Activated naive CD4-positive, alpha-beta T cell treated with anti-CD3 and anti-CD28 coated beads, Interleukin-2, amount 50 U/mL, for 24 hours (primary cell): Measurements from ENCODE around the gene UBE2L6.
"Not testable (repeated sequence)": the region's sequence is repeated elsewhere in the genome, so short reads cannot be mapped to it uniquely, and the experiment has no call there.

Experiments
- H3K27ac Mint-ChIP-seq: one replicate; pipeline ENCODE4 v1.8.0; 2021; ENCODE audit warnings: mild to moderate bottlenecking, mixed read lengths
- H3K27me3 Mint-ChIP-seq: one replicate; pipeline ENCODE4 v1.8.0; 2021; ENCODE audit warnings: mixed read lengths
- H3K36me3 Mint-ChIP-seq: one replicate; pipeline ENCODE4 v1.8.0; 2021; ENCODE audit warnings: mixed read lengths
- H3K4me1 Mint-ChIP-seq: one replicate; pipeline ENCODE4 v1.8.0; 2021; ENCODE audit warnings: mixed read lengths
- H3K4me3 Mint-ChIP-seq: one replicate; pipeline ENCODE4 v1.8.0; 2021; ENCODE audit warnings: mild to moderate bottlenecking, mixed read lengths
- H3K9me3 Mint-ChIP-seq: one replicate; pipeline ENCODE4 v1.8.0; 2021; ENCODE audit warnings: mixed read lengths

Gene UBE2L6

GRCh38 chr11:57546869-57547475 lies 20.5 kb downstream of the UBE2L6 start:
- Mint-ChIP-seq H3K9me3 (no peaks in the 10 kb centered on the region), H3K27me3 (no peaks in the 10 kb centered on the region), H3K27ac (peak overlapping the region; percentile 83), H3K4me1 (peaks cover 8% of the 10 kb centered on the region), H3K36me3 (peaks cover 4% of the 10 kb centered on the region), H3K4me3 (no peak overlapping the region)

- Mint-ChIP-seq H3K9me3 (no peaks in the 10 kb centered on the region), H3K36me3 (peaks cover 4% of the 10 kb centered on the region), H3K4me1 (peaks cover 8% of the 10 kb centered on the region), H3K27ac (no peak overlapping the region), H3K27me3 (no peaks in the 10 kb centered on the region), H3K4me3 (no peak overlapping the region)
Observed at GRCh38 chr11:57546451-57546850, 21.0 kb downstream of the UBE2L6 start.

GRCh38 chr11:57545883-57546282 lies 21.6 kb downstream of the UBE2L6 start:
- H3K36me3 Mint-ChIP-seq, result peaks cover 4% of the 10 kb centered on the region
- no peaks in the 10 kb centered on the region for H3K27me3 Mint-ChIP-seq
- H3K4me1 Mint-ChIP-seq, result peaks cover 8% of the 10 kb centered on the region
- no peak overlapping the region for H3K27ac Mint-ChIP-seq
- no peaks in the 10 kb centered on the region for H3K9me3 Mint-ChIP-seq
- H3K4me3 Mint-ChIP-seq, result no peak overlapping the region

GRCh38 chr11:57544566-57544965 lies 22.9 kb downstream of the UBE2L6 start:
- Mint-ChIP-seq H3K9me3 (no peaks in the 10 kb centered on the region), H3K36me3 (peaks cover 2% of the 10 kb centered on the region), H3K27me3 (no peaks in the 10 kb centered on the region), H3K4me3 (no peak overlapping the region), H3K4me1 (peaks cover 8% of the 10 kb centered on the region), H3K27ac (no peak overlapping the region)

GRCh38 chr11:57543593-57543992 lies 23.9 kb downstream of the UBE2L6 start:
- Mint-ChIP-seq H3K9me3 (no peaks in the 10 kb centered on the region), H3K36me3 (peaks cover under 1% of the 10 kb centered on the region), H3K27me3 (no peaks in the 10 kb centered on the region), H3K27ac (no peak overlapping the region), H3K4me3 (no peak overlapping the region), H3K4me1 (peaks cover 8% of the 10 kb centered on the region)

GRCh38 chr11:57542582-57542981 lies 24.9 kb downstream of the UBE2L6 start:
- H3K27me3 Mint-ChIP-seq, result no peaks in the 10 kb centered on the region
- H3K9me3 Mint-ChIP-seq, result no peaks in the 10 kb centered on the region
- H3K4me3 Mint-ChIP-seq, result no peak overlapping the region
- H3K36me3 Mint-ChIP-seq, result no peaks in the 10 kb centered on the region
- H3K27ac Mint-ChIP-seq, result no peak overlapping the region
- H3K4me1 Mint-ChIP-seq, result peaks cover 6% of the 10 kb centered on the region

GRCh38 chr11:57541169-57541568 lies 26.3 kb downstream of the UBE2L6 start:
- Mint-ChIP-seq H3K27ac (no peak overlapping the region), H3K9me3 (no peaks in the 10 kb centered on the region), H3K36me3 (no peaks in the 10 kb centered on the region)

GRCh38 chr11:57539342-57539741 lies 28.1 kb downstream of the UBE2L6 start:
- Mint-ChIP-seq H3K4me3 (no peak overlapping the region), H3K27ac (no peak overlapping the region), H3K27me3 (no peaks in the 10 kb centered on the region), H3K36me3 (no peaks in the 10 kb centered on the region), H3K4me1 (no peaks in the 10 kb centered on the region), H3K9me3 (no peaks in the 10 kb centered on the region)

More at GRCh38 chr11:57541169-57541568, 26.3 kb downstream of the UBE2L6 start:
- H3K4me1 Mint-ChIP-seq, result no peaks in the 10 kb centered on the region
- H3K27me3 Mint-ChIP-seq, result no peaks in the 10 kb centered on the region
- H3K4me3 Mint-ChIP-seq, result no peak overlapping the region

GRCh38 chr11:57536947-57537619 lies 30.4 kb downstream of the UBE2L6 start, which contains the start of gene SMTNL1:
SMTNL1 (plus strand) TSS chr11:57537595; CDS start chr11:57542643, 5,048 bp downstream.
- Mint-ChIP-seq H3K4me1 (peaks cover under 1% of the 10 kb centered on the region), H3K9me3 (no peaks in the 10 kb centered on the region), H3K36me3 (no peaks in the 10 kb centered on the region), H3K27me3 (no peaks in the 10 kb centered on the region), H3K27ac (no peak within 1 kb of the TSS), H3K4me3 (no peak within 1 kb of the TSS)

GRCh38 chr11:57534449-57534848 lies 33.0 kb downstream of the UBE2L6 start:
- H3K4me1 Mint-ChIP-seq, result peaks cover 11% of the 10 kb centered on the region
- H3K4me3 Mint-ChIP-seq, result not testable (repeated sequence)

GRCh38 chr11:57530596-57531507 lies 36.6 kb downstream of the UBE2L6 start, which contains the start of gene TIMM10:
TIMM10 (minus strand) TSS chr11:57530754; CDS start chr11:57530189, 565 bp downstream.
- Mint-ChIP-seq H3K36me3 (no peaks in the 10 kb centered on the region), H3K4me1 (peaks cover 31% of the 10 kb centered on the region), H3K4me3 (peak within 1 kb of the TSS; percentile 94), H3K9me3 (no peaks in the 10 kb centered on the region), H3K27ac (peak within 1 kb of the TSS; percentile 90), H3K27me3 (no peaks in the 10 kb centered on the region)

More at GRCh38 chr11:57534449-57534848, 33.0 kb downstream of the UBE2L6 start:
- H3K27me3 Mint-ChIP-seq, H3K9me3 Mint-ChIP-seq, H3K36me3 Mint-ChIP-seq, H3K27ac Mint-ChIP-seq: not testable (repeated sequence)

- Mint-ChIP-seq H3K4me3 (peak overlapping the region; percentile 94), H3K27me3 (no peaks in the 10 kb centered on the region), H3K36me3 (no peaks in the 10 kb centered on the region), H3K27ac (peak overlapping the region; percentile 90), H3K4me1 (peaks cover 31% of the 10 kb centered on the region), H3K9me3 (no peaks in the 10 kb centered on the region)
Observed at GRCh38 chr11:57530215-57530595, 37.3 kb downstream of the UBE2L6 start.

- Mint-ChIP-seq H3K4me3 (peak overlapping the region; percentile 44), H3K27ac (peak overlapping the region; percentile 46), H3K36me3 (no peaks in the 10 kb centered on the region), H3K9me3 (no peaks in the 10 kb centered on the region), H3K27me3 (no peaks in the 10 kb centered on the region), H3K4me1 (peaks cover 31% of the 10 kb centered on the region)
Observed at GRCh38 chr11:57529012-57529411, 38.5 kb downstream of the UBE2L6 start.

GRCh38 chr11:57527056-57527631 lies 40.3 kb downstream of the UBE2L6 start:
- H3K36me3 Mint-ChIP-seq, result no peaks in the 10 kb centered on the region
- H3K27me3 Mint-ChIP-seq, result no peaks in the 10 kb centered on the region
- no peaks in the 10 kb centered on the region for H3K9me3 Mint-ChIP-seq
- H3K4me3 Mint-ChIP-seq, result no peak overlapping the region
- peak overlapping the region; percentile 93 for H3K27ac Mint-ChIP-seq
- peaks cover 31% of the 10 kb centered on the region for H3K4me1 Mint-ChIP-seq

- Mint-ChIP-seq H3K27me3 (no peaks in the 10 kb centered on the region), H3K4me3 (no peak overlapping the region), H3K36me3 (no peaks in the 10 kb centered on the region), H3K27ac (no peak overlapping the region), H3K4me1 (peaks cover 14% of the 10 kb centered on the region), H3K9me3 (no peaks in the 10 kb centered on the region)
Observed at GRCh38 chr11:57523419-57523818, 44.1 kb downstream of the UBE2L6 start.
